Neural progenitor cell (in vitro differentiated cells): Measurements from ENCODE around the gene CASTOR1. TPM values are rescaled to one million over a fixed set of nuclear protein-coding genes. Genes with fewer than 3 reads are reported as not detected.

Source experiments
- DNase-seq: peaks from one replicate; pipeline ENCODE4 v3.0.0-alpha.2; 2016; ENCODE audit warnings: low spot score
- H2AFZ ChIP-seq: fragments of 200-600 bp; sonication (generic); replicated peaks from 2 replicates; pipeline ENCODE4 v1.6.1; 2016; ENCODE audit warnings: antibody characterized with exemption
- H3F3A ChIP-seq: fragments of 200-600 bp; sonication (generic); 2 replicates; pipeline ENCODE4 v1.6.1; 2016; ENCODE audit warnings: antibody characterized with exemption, low read depth
- H3K27ac ChIP-seq: fragments of 200-600 bp; sonication (generic); 2 replicates; pipeline ENCODE4 v1.5.1; 2016; ENCODE audit warnings: mild to moderate bottlenecking
- H3K27me3 ChIP-seq: fragments of 200-600 bp; sonication (generic); 2 replicates; pipeline ENCODE4 v1.6.1; 2016; ENCODE audit warnings: mild to moderate bottlenecking, moderate library complexity
- H3K36me3 ChIP-seq: fragments of 200-600 bp; sonication (generic); 2 replicates; pipeline ENCODE4 v1.5.1; 2016
- H3K4me1 ChIP-seq: fragments of 200-600 bp; sonication (generic); 2 replicates; pipeline ENCODE4 v1.6.1; 2016; ENCODE audit warnings: mixed run types
- H3K4me2 ChIP-seq: fragments of 200-600 bp; sonication (generic); 2 replicates; pipeline ENCODE4 v1.6.1; 2016
- H3K4me3 ChIP-seq: fragments of 200-600 bp; sonication (generic); 2 replicates; pipeline ENCODE4 v1.5.1; 2016
- H3K79me2 ChIP-seq: fragments of 200-600 bp; sonication (generic); 2 replicates; pipeline ENCODE4 v1.6.1; 2016; ENCODE audit warnings: low read depth
- H3K9ac ChIP-seq: fragments of 200-600 bp; sonication (generic); 2 replicates; pipeline ENCODE4 v1.6.1; 2016
- H3K9me3 ChIP-seq: fragments of 200-600 bp; sonication (generic); 2 replicates; pipeline ENCODE4 v1.5.1; 2016; ENCODE audit warnings: low read depth
- H4K20me1 ChIP-seq: fragments of 200-600 bp; sonication (generic); 2 replicates; pipeline ENCODE4 v1.6.1; 2016; ENCODE audit warnings: low read depth
- H3K27ac Mint-ChIP-seq: 3 replicates; pipeline ENCODE4 v1.8.0; 2021; ENCODE audit warnings: mixed read lengths
- H3K27me3 Mint-ChIP-seq: 2 replicates; pipeline ENCODE4 v1.8.0; 2022; ENCODE audit warnings: low read depth, mild to moderate bottlenecking, inconsistent platforms, moderate library complexity, mixed read lengths; ENCODE audit not compliant: insufficient read depth
- H3K36me3 Mint-ChIP-seq: 3 replicates; pipeline ENCODE4 v1.8.0; 2021; ENCODE audit warnings: mixed read lengths
- H3K4me1 Mint-ChIP-seq: 3 replicates; pipeline ENCODE4 v1.8.0; 2021; ENCODE audit warnings: mixed read lengths
- H3K4me3 Mint-ChIP-seq: 3 replicates; pipeline ENCODE4 v1.8.0; 2021; ENCODE audit warnings: mild to moderate bottlenecking, moderate library complexity, mixed read lengths
- H3K9me3 Mint-ChIP-seq: 3 replicates; pipeline ENCODE4 v1.8.0; 2020; ENCODE audit warnings: mixed read lengths
- EZH2 ChIP-seq: fragments of 200-600 bp; sonication (generic); IDR thresholded peaks from 2 replicates; pipeline ENCODE4 v1.6.1; 2017; ENCODE audit warnings: antibody characterized with exemption, mild to moderate bottlenecking, moderate library complexity
- EZH2phosphoT487 ChIP-seq: fragments of 200-600 bp; sonication (generic); IDR thresholded peaks from 2 replicates; pipeline ENCODE4 v1.6.1; 2017; ENCODE audit warnings: antibody characterized with exemption
- total RNA-seq: library from RNA; depleted of rRNA; stranded (reverse); fragments of >200 nt; gene quantifications from 2 replicates; pipeline ENCODE4 v1.2.3, GENCODE V29; 2015; ENCODE audit warnings: low replicate concordance
- TF ChIP-seq, protein P1 (sequence below): fragments of 200-600 bp; sonication (generic); IDR thresholded peaks from 2 replicates; pipeline ENCODE4 v1.5.1; 2017; ENCODE audit warnings: antibody characterized with exemption, mild to moderate bottlenecking

CASTOR1 gene
- total RNA-seq, 1 donor from 2014 or later, result 6.2 TPM

DNA sequence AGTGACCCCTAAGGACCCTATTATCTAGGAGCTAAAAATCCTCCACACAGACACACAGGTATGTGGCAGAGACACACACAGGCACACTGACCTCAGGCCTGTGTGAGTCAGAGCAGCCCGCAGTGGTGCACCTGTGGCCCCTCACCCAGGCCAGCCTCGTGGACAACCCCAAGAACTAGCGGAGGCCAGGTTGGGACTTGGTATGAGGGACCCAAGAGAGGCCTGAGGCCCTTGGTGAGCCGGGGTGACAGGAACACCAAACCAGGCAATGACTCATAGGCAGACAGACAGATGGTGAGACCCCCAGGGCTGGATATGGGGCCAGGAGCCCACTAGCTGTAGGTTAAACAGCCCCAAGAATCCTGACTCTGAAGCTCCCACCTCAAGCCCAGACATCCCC is 6.0 kb downstream of the CASTOR1 start:
- Histone ChIP-seq H2AFZ (no peak overlapping the region), H3K4me2 (no peak overlapping the region), H3K9ac (no peak overlapping the region), H4K20me1 (no peaks in the 10 kb centered on the region), H3K27ac (no peak overlapping the region), H3K79me2 (no peaks in the 10 kb centered on the region), H3K27me3 (no peaks in the 10 kb centered on the region), H3K4me1 (peaks cover 3% of the 10 kb centered on the region), H3K9me3 (no peaks in the 10 kb centered on the region), H3K4me3 (no peak overlapping the region), H3K36me3 (no peaks in the 10 kb centered on the region), H3F3A (peaks cover 10% of the 10 kb centered on the region)
- no peak for DNase-seq
- no peaks in the 10 kb centered on the region for H3K9me3 Mint-ChIP-seq
- no peaks in the 10 kb centered on the region for H3K36me3 Mint-ChIP-seq
- H3K27me3 Mint-ChIP-seq, result peaks cover 2% of the 10 kb centered on the region
- H3K4me1 Mint-ChIP-seq, result peaks cover 7% of the 10 kb centered on the region
- H3K27ac Mint-ChIP-seq, result no peak overlapping the region
- H3K4me3 Mint-ChIP-seq, result no peak overlapping the region
- TF ChIP-seq, protein P1, sequence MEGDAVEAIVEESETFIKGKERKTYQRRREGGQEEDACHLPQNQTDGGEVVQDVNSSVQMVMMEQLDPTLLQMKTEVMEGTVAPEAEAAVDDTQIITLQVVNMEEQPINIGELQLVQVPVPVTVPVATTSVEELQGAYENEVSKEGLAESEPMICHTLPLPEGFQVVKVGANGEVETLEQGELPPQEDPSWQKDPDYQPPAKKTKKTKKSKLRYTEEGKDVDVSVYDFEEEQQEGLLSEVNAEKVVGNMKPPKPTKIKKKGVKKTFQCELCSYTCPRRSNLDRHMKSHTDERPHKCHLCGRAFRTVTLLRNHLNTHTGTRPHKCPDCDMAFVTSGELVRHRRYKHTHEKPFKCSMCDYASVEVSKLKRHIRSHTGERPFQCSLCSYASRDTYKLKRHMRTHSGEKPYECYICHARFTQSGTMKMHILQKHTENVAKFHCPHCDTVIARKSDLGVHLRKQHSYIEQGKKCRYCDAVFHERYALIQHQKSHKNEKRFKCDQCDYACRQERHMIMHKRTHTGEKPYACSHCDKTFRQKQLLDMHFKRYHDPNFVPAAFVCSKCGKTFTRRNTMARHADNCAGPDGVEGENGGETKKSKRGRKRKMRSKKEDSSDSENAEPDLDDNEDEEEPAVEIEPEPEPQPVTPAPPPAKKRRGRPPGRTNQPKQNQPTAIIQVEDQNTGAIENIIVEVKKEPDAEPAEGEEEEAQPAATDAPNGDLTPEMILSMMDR, result no peak
- no peak for TF ChIP-seq EZH2
- no peak for TF ChIP-seq EZH2phosphoT487

DNA sequence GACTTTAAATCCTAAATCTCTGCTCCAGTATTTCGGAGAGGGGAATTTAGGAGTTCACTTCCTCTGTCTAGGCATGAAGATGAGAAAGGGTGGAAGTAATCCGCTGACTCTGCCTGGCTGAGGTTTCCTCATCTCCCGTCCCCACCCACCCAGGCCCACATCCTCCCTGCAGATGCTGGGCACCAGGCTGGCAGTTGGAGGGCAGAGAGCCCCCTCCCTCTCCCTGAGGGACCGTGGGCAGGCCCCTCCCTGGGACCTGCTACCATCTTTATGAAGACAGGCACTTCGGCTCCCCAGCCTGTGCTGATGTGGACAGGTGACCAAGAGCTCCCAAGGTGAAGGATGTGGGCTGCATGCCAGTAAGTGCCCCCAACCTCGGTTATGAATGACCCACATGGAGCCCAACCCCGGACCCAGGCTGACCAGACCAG is 6.7 kb downstream of the CASTOR1 start:
- no peaks in the 10 kb centered on the region for H3K9me3 Mint-ChIP-seq
- no peaks in the 10 kb centered on the region for H3K27me3 Mint-ChIP-seq
- H3K36me3 Mint-ChIP-seq, result no peaks in the 10 kb centered on the region
- Histone ChIP-seq H3K4me3 (no peak overlapping the region), H4K20me1 (no peaks in the 10 kb centered on the region), H3K79me2 (no peaks in the 10 kb centered on the region), H3K27me3 (no peaks in the 10 kb centered on the region), H3F3A (peaks cover 3% of the 10 kb centered on the region), H2AFZ (no peak overlapping the region), H3K9me3 (no peaks in the 10 kb centered on the region), H3K4me1 (peaks cover 5% of the 10 kb centered on the region), H3K36me3 (no peaks in the 10 kb centered on the region), H3K9ac (no peak overlapping the region), H3K4me2 (no peak overlapping the region), H3K27ac (no peak overlapping the region)
- no peak for DNase-seq
- no peak overlapping the region for H3K27ac Mint-ChIP-seq
- no peak for TF ChIP-seq EZH2phosphoT487
- TF ChIP-seq EZH2, result no peak
- TF ChIP-seq, protein P1, result no peak
- peaks cover 11% of the 10 kb centered on the region for H3K4me1 Mint-ChIP-seq
- no peak overlapping the region for H3K4me3 Mint-ChIP-seq

DNA sequence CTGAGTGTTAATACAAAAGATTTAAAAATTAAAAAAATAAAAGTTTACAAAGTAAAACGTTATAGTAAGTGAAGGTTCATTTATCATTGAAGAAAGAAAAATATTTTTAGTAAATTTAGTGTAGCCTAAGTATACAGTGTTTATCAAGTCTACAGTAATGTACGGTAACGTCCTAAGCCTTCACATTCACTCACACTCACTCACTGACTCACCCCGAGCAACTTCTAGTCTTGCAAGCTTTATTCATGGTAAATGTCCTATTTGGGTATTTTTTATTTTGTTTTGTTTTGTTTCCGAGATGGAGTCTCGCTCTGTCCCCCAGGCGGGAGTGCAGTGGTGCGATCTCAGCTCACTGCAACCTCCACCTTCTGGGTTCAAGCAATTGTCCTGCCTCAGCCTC is 8.8 kb downstream of the CASTOR1 start:
- Histone ChIP-seq H3K4me1 (peaks cover 7% of the 10 kb centered on the region), H3K27me3 (no peaks in the 10 kb centered on the region), H3F3A (no peaks in the 10 kb centered on the region), H3K4me3 (no peak overlapping the region), H3K27ac (no peak overlapping the region), H3K9ac (no peak overlapping the region), H3K79me2 (no peaks in the 10 kb centered on the region), H3K36me3 (no peaks in the 10 kb centered on the region), H3K9me3 (no peaks in the 10 kb centered on the region), H4K20me1 (no peaks in the 10 kb centered on the region), H3K4me2 (no peak overlapping the region), H2AFZ (no peak overlapping the region)
- Mint-ChIP-seq H3K36me3 (no peaks in the 10 kb centered on the region), H3K27ac (no peak overlapping the region), H3K4me3 (no peak overlapping the region), H3K27me3 (no peaks in the 10 kb centered on the region), H3K4me1 (peaks cover 17% of the 10 kb centered on the region), H3K9me3 (no peaks in the 10 kb centered on the region)
- DNase-seq, result no peak
- TF ChIP-seq EZH2 (no peak), EZH2phosphoT487 (no peak)
- TF ChIP-seq, protein P1, result no peak
